Activated CD8-positive, alpha-beta T cell treated with anti-CD3 and anti-CD28 coated beads for 36 hours (primary cell): ENCODE data around the gene ALG3. TPM values are rescaled to one million over a fixed set of nuclear protein-coding genes. Genes with fewer than 3 reads are reported as not detected.

Experiments
- ATAC-seq: fragments of 200-7000 bp; cut with Tn5 transposase; one replicate; pipeline ENCODE4 v1.10.0; 2021; ENCODE audit warnings: mild to moderate bottlenecking, moderate library complexity
- CTCF ChIA-PET: fragments of 350-600 bp; sonication (Branson Sonifier 250); formaldehyde crosslinking; loops from one replicate; lab custom pipeline; 2021; ENCODE audit warnings: antibody characterized with exemption; lab: Charles Lee
- POLR2A ChIA-PET: fragments of 350-600 bp; sonication (Branson Sonifier 250); formaldehyde crosslinking; loops from one replicate; lab custom pipeline; 2021; ENCODE audit warnings: antibody characterized with exemption; lab: Charles Lee
- DNase-seq: peaks from one replicate; pipeline ENCODE4 v3.0.0-alpha.2; 2020
- H3K27ac Mint-ChIP-seq: one replicate; pipeline ENCODE4 v1.8.0; 2021; ENCODE audit warnings: mild to moderate bottlenecking, mixed read lengths
- H3K27me3 Mint-ChIP-seq: one replicate; pipeline ENCODE4 v1.8.0; 2021; ENCODE audit warnings: mixed read lengths
- H3K36me3 Mint-ChIP-seq: one replicate; pipeline ENCODE4 v1.8.0; 2021; ENCODE audit warnings: low read depth, mixed read lengths
- H3K4me1 Mint-ChIP-seq: one replicate; pipeline ENCODE4 v1.8.0; 2021; ENCODE audit warnings: low read depth, mixed read lengths
- H3K4me3 Mint-ChIP-seq: one replicate; pipeline ENCODE4 v1.8.0; 2021; ENCODE audit warnings: mild to moderate bottlenecking, moderate library complexity, mixed read lengths
- H3K9me3 Mint-ChIP-seq: one replicate; pipeline ENCODE4 v1.8.0; 2021; ENCODE audit warnings: mixed read lengths
- intact Hi-C: fragments of 100-400 bp; cut with micrococcal nuclease; formaldehyde crosslinking; loops from one replicate; pipeline ENCODE4 v1.10.0; 2022
- total RNA-seq, 2 experiments: library from RNA; stranded (reverse); gene quantifications; one replicate each; pipeline ENCODE4 v1.2.3, GENCODE V29; 2021
- TF ChIP-seq, protein P1 (sequence below): fragments of 200-600 bp; IDR thresholded peaks from one replicate; pipeline ENCODE4 v1.8.0; 2022; ENCODE audit warnings: antibody characterized with exemption, mild to moderate bottlenecking

Gene ALG3
- total RNA-seq, 2 experiments from 2014 or later: 40.0 to 44.5 TPM

DNA sequence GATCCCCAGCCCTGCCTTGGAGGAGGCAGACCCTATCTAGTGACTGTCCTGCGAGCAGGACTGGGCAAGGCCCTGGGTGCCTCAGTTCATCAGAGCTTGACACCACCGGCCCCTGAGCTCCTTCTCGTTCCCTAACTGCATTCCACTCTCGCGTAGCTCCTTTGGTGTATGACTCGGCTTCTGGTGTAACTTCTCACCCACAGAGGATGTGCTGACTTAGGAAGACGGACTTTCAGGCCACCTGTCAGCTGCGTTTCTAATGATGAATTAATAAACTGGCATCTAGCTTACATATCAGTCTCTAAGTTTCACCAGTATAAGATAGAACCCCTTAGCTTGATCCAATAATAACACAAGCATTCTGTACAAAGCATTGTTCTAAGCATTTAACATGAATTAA, 45.2 kb downstream of the ALG3 start:
- CTCF ChIA-PET: interaction anchor here (0.7 to 5.7 kb wide), 5 partner anchors 11 to 82 kb away, joined by 3 to 34 read pairs (median 3); partner anchors contain the start of gene EEF1AKMT4
- intact Hi-C loops: no loop called here
- Mint-ChIP-seq H3K4me1 (no peaks in the 10 kb centered on the region), H3K9me3 (no peaks in the 10 kb centered on the region), H3K4me3 (no peak overlapping the region), H3K36me3 (no peaks in the 10 kb centered on the region), H3K27me3 (peaks cover 11% of the 10 kb centered on the region), H3K27ac (no peak overlapping the region)
- POLR2A ChIA-PET: no interaction called here
- DNase-seq: no peak
- TF ChIP-seq, protein P1, sequence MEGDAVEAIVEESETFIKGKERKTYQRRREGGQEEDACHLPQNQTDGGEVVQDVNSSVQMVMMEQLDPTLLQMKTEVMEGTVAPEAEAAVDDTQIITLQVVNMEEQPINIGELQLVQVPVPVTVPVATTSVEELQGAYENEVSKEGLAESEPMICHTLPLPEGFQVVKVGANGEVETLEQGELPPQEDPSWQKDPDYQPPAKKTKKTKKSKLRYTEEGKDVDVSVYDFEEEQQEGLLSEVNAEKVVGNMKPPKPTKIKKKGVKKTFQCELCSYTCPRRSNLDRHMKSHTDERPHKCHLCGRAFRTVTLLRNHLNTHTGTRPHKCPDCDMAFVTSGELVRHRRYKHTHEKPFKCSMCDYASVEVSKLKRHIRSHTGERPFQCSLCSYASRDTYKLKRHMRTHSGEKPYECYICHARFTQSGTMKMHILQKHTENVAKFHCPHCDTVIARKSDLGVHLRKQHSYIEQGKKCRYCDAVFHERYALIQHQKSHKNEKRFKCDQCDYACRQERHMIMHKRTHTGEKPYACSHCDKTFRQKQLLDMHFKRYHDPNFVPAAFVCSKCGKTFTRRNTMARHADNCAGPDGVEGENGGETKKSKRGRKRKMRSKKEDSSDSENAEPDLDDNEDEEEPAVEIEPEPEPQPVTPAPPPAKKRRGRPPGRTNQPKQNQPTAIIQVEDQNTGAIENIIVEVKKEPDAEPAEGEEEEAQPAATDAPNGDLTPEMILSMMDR: no peak
- no peak for ATAC-seq

DNA sequence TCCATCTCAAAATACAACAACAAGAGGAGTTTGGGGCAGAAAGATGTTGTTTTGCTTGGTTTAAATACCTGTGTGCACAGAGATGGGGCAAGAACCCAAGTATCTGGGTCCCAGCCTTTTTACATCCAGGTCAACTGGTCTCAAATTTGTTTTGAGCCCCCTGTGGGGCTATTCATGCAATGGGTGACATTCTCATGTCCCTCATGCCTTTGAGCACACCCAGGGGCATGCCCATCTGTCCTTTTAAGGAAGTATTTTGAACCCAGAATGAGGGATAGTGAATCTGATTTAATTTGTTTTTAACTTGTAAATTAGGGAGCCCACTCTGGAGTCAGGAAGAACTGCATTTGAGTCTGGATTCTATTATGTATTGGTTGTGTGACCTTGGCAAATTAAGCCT, 47.9 kb downstream of the ALG3 start:
- CTCF ChIA-PET: no interaction called here
- no peak for DNase-seq
- peaks cover 3% of the 10 kb centered on the region for H3K27me3 Mint-ChIP-seq

DNA sequence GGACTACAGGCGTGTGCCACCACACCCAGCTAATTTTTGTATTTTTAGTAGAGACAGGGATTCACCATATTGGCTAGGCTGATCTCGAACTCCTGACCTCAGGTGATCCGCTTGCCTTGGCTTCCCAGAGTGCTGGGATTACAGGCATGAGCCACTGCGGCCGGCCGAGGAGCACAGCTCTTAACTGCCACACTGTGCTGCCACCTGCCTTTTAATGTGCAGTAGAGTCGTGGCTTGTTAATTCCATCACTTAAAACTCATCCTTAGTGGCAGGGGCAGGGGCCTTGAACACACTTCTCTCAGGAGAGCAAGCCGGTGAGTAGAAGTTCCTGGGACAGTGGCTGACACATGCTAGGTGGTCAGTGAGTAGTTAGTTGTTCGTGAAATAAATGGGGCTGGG, 50.3 kb downstream of the ALG3 start:
- ChIA-PET CTCF (no interaction called here), POLR2A (no interaction called here)
- no peaks in the 10 kb centered on the region for H3K9me3 Mint-ChIP-seq
- no peak for ATAC-seq
- no peak overlapping the region for H3K27ac Mint-ChIP-seq
- TF ChIP-seq, protein P1: no peak
- H3K36me3 Mint-ChIP-seq: peaks cover 2% of the 10 kb centered on the region
- DNase-seq: no peak
- H3K4me3 Mint-ChIP-seq: no peak overlapping the region
- no peaks in the 10 kb centered on the region for H3K4me1 Mint-ChIP-seq
- intact Hi-C loops: no loop called here
- H3K27me3 Mint-ChIP-seq: no peaks in the 10 kb centered on the region

More for the DNA sequence above, 47.9 kb downstream of the ALG3 start:
- H3K4me3 Mint-ChIP-seq: no peak overlapping the region
- no peak for ATAC-seq
- no peaks in the 10 kb centered on the region for H3K9me3 Mint-ChIP-seq
- intact Hi-C loops: no loop called here
- TF ChIP-seq, protein P1: no peak
- H3K36me3 Mint-ChIP-seq: no peaks in the 10 kb centered on the region
- H3K27ac Mint-ChIP-seq: no peak overlapping the region
- POLR2A ChIA-PET: no interaction called here
- no peaks in the 10 kb centered on the region for H3K4me1 Mint-ChIP-seq

DNA sequence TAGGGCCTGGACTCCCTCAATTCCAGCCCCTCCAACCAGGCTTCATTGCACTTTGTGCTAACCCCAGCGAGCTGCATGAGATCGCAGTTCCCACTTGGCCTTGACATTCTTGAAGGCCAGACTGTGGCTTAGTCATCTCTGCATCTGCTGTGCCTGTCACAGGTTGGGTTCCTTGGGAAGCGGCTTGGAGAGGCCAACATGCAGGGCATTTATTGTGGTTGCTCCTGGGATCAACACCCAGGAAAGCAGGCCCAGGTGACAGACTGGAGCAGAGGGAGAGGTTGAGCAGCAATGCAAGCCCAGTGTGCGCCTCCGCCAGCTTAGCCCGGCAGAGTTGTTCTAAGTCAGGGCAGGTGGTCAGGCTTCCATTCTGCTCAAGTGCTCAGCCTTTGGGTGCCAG, 52.2 kb downstream of the ALG3 start:
- ChIA-PET CTCF (interaction anchor here (1.3 kb wide), 1 partner anchor 31 kb away, joined by 3 read pairs; no protein-coding TSS in a partner anchor), POLR2A (no interaction called here)
- TF ChIP-seq, protein P1: no peak
- intact Hi-C loops: no loop called here
- Mint-ChIP-seq H3K9me3 (no peaks in the 10 kb centered on the region), H3K27me3 (no peaks in the 10 kb centered on the region), H3K4me3 (no peak overlapping the region), H3K4me1 (no peaks in the 10 kb centered on the region), H3K36me3 (peaks cover 16% of the 10 kb centered on the region), H3K27ac (no peak overlapping the region)
- ATAC-seq (no peak), DNase-seq (no peak)

DNA sequence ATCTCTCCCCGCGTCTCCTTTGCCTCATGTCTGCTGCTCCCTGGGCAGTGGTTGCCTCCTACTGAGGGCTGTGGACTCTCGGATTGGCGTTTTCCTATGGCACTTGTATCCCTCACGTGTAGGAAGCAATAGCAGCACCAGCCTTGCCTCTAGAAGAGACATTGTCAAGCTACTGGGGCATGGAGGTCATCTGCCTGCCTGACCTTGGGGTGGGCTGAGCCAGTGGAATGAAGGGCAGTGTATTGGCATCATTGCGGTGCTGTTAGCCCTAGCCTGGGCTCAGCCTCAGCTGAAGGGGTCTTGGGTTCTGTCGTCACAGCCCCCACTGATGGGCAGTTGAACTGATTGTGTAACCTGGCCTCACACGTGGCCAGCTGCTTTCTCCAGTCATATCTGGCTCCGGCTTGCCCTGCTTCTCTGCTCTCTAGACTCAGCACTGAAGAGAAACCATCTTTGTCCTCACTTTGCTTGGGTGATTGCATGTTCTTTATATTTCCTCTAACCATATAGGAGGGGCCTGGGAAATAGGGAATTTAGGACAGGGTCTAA, 54.7 kb downstream of the ALG3 start:
- Mint-ChIP-seq H3K27me3 (no peaks in the 10 kb centered on the region), H3K4me3 (no peak overlapping the region), H3K4me1 (peaks cover 3% of the 10 kb centered on the region), H3K36me3 (peaks cover 30% of the 10 kb centered on the region), H3K9me3 (no peaks in the 10 kb centered on the region), H3K27ac (no peak overlapping the region)
- POLR2A ChIA-PET: interaction anchor here (0.6 to 0.7 kb wide), 2 partner anchors 23 to 133 kb away, joined by 3 read pairs; no protein-coding TSS in a partner anchor
- DNase-seq (no peak), ATAC-seq (no peak)
- CTCF ChIA-PET: interaction anchor here (0.9 to 1.4 kb wide), 2 partner anchors 34 to 95 kb away, joined by 3 read pairs; no protein-coding TSS in a partner anchor
- intact Hi-C loops: no loop called here
- TF ChIP-seq, protein P1: no peak
